IMR-90 (cell line): ENCODE data around the gene FLRT1. TPM values are rescaled to one million over a fixed set of nuclear protein-coding genes. Genes with fewer than 3 reads are reported as not detected.

Source experiments
- ATAC-seq: fragments of 200-7000 bp; cut with Tn5 transposase; 2 replicates; pipeline ENCODE4 v1.9.1; 2020; ENCODE audit warnings: low read depth, mild to moderate bottlenecking, moderate library complexity
- BruUV-seq: library from RNA; stranded (reverse); fragments of 400-500 nt; replicated peaks from 2 replicates; lab custom pipeline; 2021; lab: Mats Ljungman, UMichigan
- CTCF ChIA-PET: fragments of 300-600 bp; formaldehyde crosslinking; extraction: SDS; loops from one replicate; lab custom pipeline; 2021; ENCODE audit warnings: antibody characterized with exemption; lab: Yijun Ruan, JAX
- POLR2A ChIA-PET: fragments of 300-600 bp; sonication (Branson Sonifier 250); formaldehyde crosslinking; loops from one replicate; lab custom pipeline; 2022; ENCODE audit warnings: antibody characterized with exemption; ENCODE audit not compliant: unreplicated experiment; lab: Charles Lee
- DNase-seq: peaks from one replicate; pipeline ENCODE4 v3.0.0; 2013
- H2AFZ ChIP-seq: replicated peaks from 2 replicates; pipeline ENCODE3; 2013; ENCODE audit warnings: low read length, mild to moderate bottlenecking; ENCODE audit not compliant: poor library complexity
- H2AK5ac ChIP-seq: 2 replicates; pipeline ENCODE4 v1.6.1; 2013; ENCODE audit warnings: low read depth, low read length, inconsistent platforms
- H2AK9ac ChIP-seq: replicated peaks from 2 replicates; pipeline ENCODE3; 2013; ENCODE audit warnings: mild to moderate bottlenecking, low read depth, low read length, moderate library complexity; ENCODE audit not compliant: poor library complexity
- H2BK120ac ChIP-seq: 2 replicates; pipeline ENCODE4 v1.6.1; 2013; ENCODE audit warnings: low read depth, low read length, inconsistent platforms
- H2BK15ac ChIP-seq: 3 replicates; pipeline ENCODE4 v1.6.1; 2013; ENCODE audit warnings: low read depth, low read length, inconsistent platforms
- H2BK20ac ChIP-seq: 2 replicates; pipeline ENCODE4 v1.6.1; 2013; ENCODE audit warnings: low read depth, mild to moderate bottlenecking, inconsistent platforms, low read length, moderate library complexity
- H2BK5ac ChIP-seq: 2 replicates; pipeline ENCODE4 v1.6.1; 2013; ENCODE audit warnings: mild to moderate bottlenecking, low read depth, low read length, inconsistent platforms; ENCODE audit not compliant: poor library complexity, severe bottlenecking
- H3K14ac ChIP-seq: replicated peaks from 2 replicates; pipeline ENCODE4 v1.6.1; 2013; ENCODE audit warnings: low read depth, low read length, inconsistent platforms
- H3K18ac ChIP-seq: 2 replicates; pipeline ENCODE4 v1.6.1; 2013; ENCODE audit warnings: low read depth, low read length, control low read depth
- H3K23ac ChIP-seq: 2 replicates; pipeline ENCODE4 v1.6.1; 2013; ENCODE audit warnings: low read depth, low read length, inconsistent platforms
- H3K27ac ChIP-seq: 2 replicates; pipeline ENCODE4 v1.5.1; 2013; ENCODE audit warnings: mild to moderate bottlenecking, control low read depth, low read length; ENCODE audit not compliant: insufficient read depth
- H3K27me3 ChIP-seq: 2 replicates; pipeline ENCODE4 v1.6.1; 2013; ENCODE audit warnings: low read length; ENCODE audit not compliant: control insufficient read depth, insufficient read depth
- H3K36me3 ChIP-seq: 2 replicates; pipeline ENCODE4 v1.6.1; 2013; ENCODE audit warnings: low read length, mixed read lengths; ENCODE audit not compliant: control insufficient read depth, insufficient read depth
- H3K4ac ChIP-seq: 2 replicates; pipeline ENCODE4 v1.6.1; 2013; ENCODE audit warnings: low read depth, low read length, inconsistent platforms
- H3K4me1 ChIP-seq: 2 replicates; pipeline ENCODE4 v1.6.1; 2013; ENCODE audit warnings: low read length, mixed read lengths; ENCODE audit not compliant: control insufficient read depth, insufficient read depth
- H3K4me2 ChIP-seq: 2 replicates; pipeline ENCODE4 v1.6.1; 2013; ENCODE audit warnings: low read depth, mild to moderate bottlenecking, control low read depth, low read length, moderate library complexity
- H3K4me3 ChIP-seq: 2 replicates; pipeline ENCODE4 v1.5.1; 2013; ENCODE audit warnings: low read depth, mild to moderate bottlenecking, control low read depth, low read length, moderate library complexity; ENCODE audit not compliant: insufficient read depth
- H3K56ac ChIP-seq: 2 replicates; pipeline ENCODE4 v1.6.1; 2013; ENCODE audit warnings: low read length, inconsistent platforms; ENCODE audit not compliant: insufficient read depth; ENCODE audit errors: extremely low read depth
- H3K79me1 ChIP-seq, 2 experiments: 2 replicates each; pipeline ENCODE4 v1.6.1; 2013; ENCODE audit warnings: low read length in 2 of 2, inconsistent platforms in 1 of 2, low read depth in 1 of 2
- H3K9ac ChIP-seq: 2 replicates; pipeline ENCODE4 v1.6.1; 2013; ENCODE audit warnings: low read depth, low read length, control low read depth
- H3K9me1 ChIP-seq: 2 replicates; pipeline ENCODE4 v1.6.1; 2013; ENCODE audit warnings: low read length, inconsistent platforms; ENCODE audit not compliant: insufficient read depth
- H3K9me3 ChIP-seq: 2 replicates; pipeline ENCODE4 v1.6.1; 2013; ENCODE audit warnings: low read length; ENCODE audit not compliant: control insufficient read depth, insufficient read depth
- H4K20me1 ChIP-seq: 2 replicates; pipeline ENCODE4 v1.6.1; 2013; ENCODE audit warnings: low read length, inconsistent platforms; ENCODE audit not compliant: insufficient read depth
- H4K5ac ChIP-seq: 2 replicates; pipeline ENCODE4 v1.6.1; 2013; ENCODE audit warnings: mild to moderate bottlenecking, low read depth, low read length, control low read depth
- H4K8ac ChIP-seq, 2 experiments: 2 replicates each; pipeline ENCODE4 v1.6.1; 2013; ENCODE audit warnings: low read depth in 2 of 2, low read length in 2 of 2, control low read depth in 1 of 2, inconsistent platforms in 1 of 2
- H4K91ac ChIP-seq: 2 replicates; pipeline ENCODE4 v1.6.1; 2013; ENCODE audit warnings: low read depth, low read length, inconsistent platforms; ENCODE audit not compliant: insufficient read depth
- BHLHE40 ChIP-seq: fragments of 150-350 bp; IDR thresholded peaks from 2 replicates; pipeline ENCODE4 v1.6.1; 2016; ENCODE audit warnings: mild to moderate bottlenecking, low read depth, low read length
- CEBPB ChIP-seq: IDR thresholded peaks from 2 replicates; pipeline ENCODE4 v1.6.1; 2012; ENCODE audit warnings: low read depth, low read length, improper control_type of control experiment
- CHD1 ChIP-seq: IDR thresholded peaks from 2 replicates; pipeline ENCODE4 v1.6.1; 2012; ENCODE audit warnings: low read depth, low read length, improper control_type of control experiment
- FOS ChIP-seq: fragments of 150-350 bp; IDR thresholded peaks from 2 replicates; pipeline ENCODE4 v1.6.1; 2016; ENCODE audit warnings: low read depth, low read length
- MAFK ChIP-seq: IDR thresholded peaks from 2 replicates; pipeline ENCODE4 v1.6.1; 2012; ENCODE audit warnings: low read depth, low read length, improper control_type of control experiment
- MAZ ChIP-seq: IDR thresholded peaks from 2 replicates; pipeline ENCODE4 v1.6.1; 2012; ENCODE audit warnings: low read depth, mild to moderate bottlenecking, low read length, improper control_type of control experiment, moderate library complexity, borderline replicate concordance
- MXI1 ChIP-seq: IDR thresholded peaks from 2 replicates; pipeline ENCODE4 v1.6.1; 2012; ENCODE audit warnings: low read depth, mild to moderate bottlenecking, low read length, moderate library complexity, borderline replicate concordance
- NFE2L2 ChIP-seq: fragments of 150-350 bp; IDR thresholded peaks from 2 replicates; pipeline ENCODE4 v1.6.1; 2016; ENCODE audit warnings: low read depth, mild to moderate bottlenecking, low read length
- POLR2A ChIP-seq: IDR thresholded peaks from 2 replicates; pipeline ENCODE4 v1.6.1; 2012; ENCODE audit warnings: mild to moderate bottlenecking, low read depth, low read length
- RAD21 ChIP-seq: IDR thresholded peaks from 2 replicates; pipeline ENCODE4 v1.6.1; 2012; ENCODE audit warnings: low read length, improper control_type of control experiment
- RCOR1 ChIP-seq: IDR thresholded peaks from 2 replicates; pipeline ENCODE4 v1.6.1; 2012; ENCODE audit warnings: mild to moderate bottlenecking, low read length, improper control_type of control experiment; ENCODE audit not compliant: insufficient replicate concordance
- RFX5 ChIP-seq: IDR thresholded peaks from 2 replicates; pipeline ENCODE4 v1.8.0; 2012; ENCODE audit warnings: low read depth, mild to moderate bottlenecking, low read length, moderate library complexity
- SMC3 ChIP-seq: fragments of 150-350 bp; IDR thresholded peaks from 2 replicates; pipeline ENCODE4 v1.6.1; 2016; ENCODE audit warnings: low read depth, mild to moderate bottlenecking, antibody characterized with exemption, low read length, moderate library complexity
- WGBS, 2 experiments: methylation state at CpG; one replicate each; pipeline versions ENCODE4 v1.1.5 to v1.1.7; 2013; ENCODE audit warnings: missing lambda C conversion rate in 2 of 2; ENCODE audit not compliant: insufficient read length in 1 of 2; ENCODE audit errors: extremely low coverage in 2 of 2; 5-methylcytosine and 5-hydroxymethylcytosine counted together
- dilution Hi-C: fragments of 300-500 bp; cut with HindIII; formaldehyde crosslinking; loops from one replicate; pipeline ENCODE4 v1.14.3; 2018; ENCODE audit warnings: low sequenced_read_pairs; ENCODE audit not compliant: unreplicated experiment
- in situ Hi-C: fragments of 300-500 bp; cut with MboI; formaldehyde crosslinking; loops from 3 replicates; pipeline ENCODE4 v1.14.3; 2019; ENCODE audit warnings: low sequenced_read_pairs, inconsistent platforms, mixed read lengths
- intact Hi-C: fragments of 100-400 bp; cut with micrococcal nuclease; formaldehyde crosslinking; loops from 2 replicates; pipeline ENCODE4 v1.10.0; 2022
- polyA plus RNA-seq, 3 experiments: library from polyadenylated mRNA; depleted of rRNA; stranded (reverse); fragments of >200 nt; gene quantifications; 2 replicates each; pipeline ENCODE4 v1.2.3, GENCODE V29; 2012; ENCODE audit warnings: low replicate concordance in 1 of 3
- total RNA-seq: library from RNA; depleted of rRNA; stranded (reverse); fragments of >200 nt; gene quantifications from 2 replicates; pipeline ENCODE4 v1.2.3, GENCODE V29; 2012
- TF ChIP-seq, protein P1 (sequence below): fragments of 150-350 bp; IDR thresholded peaks from 2 replicates; pipeline ENCODE4 v1.6.1; 2016; ENCODE audit warnings: low read depth, mild to moderate bottlenecking, low read length, moderate library complexity, borderline replicate concordance
- TF ChIP-seq, protein P2 (sequence below): conservative IDR thresholded peaks from 2 replicates; pipeline ENCODE4 v1.5.1; 2012; ENCODE audit warnings: mild to moderate bottlenecking, low read depth, low read length, improper control_type of control experiment
- TF ChIP-seq, protein P3 (sequence below): fragments of 150-350 bp; IDR thresholded peaks from 2 replicates; pipeline ENCODE4 v1.6.1; 2017; ENCODE audit warnings: mild to moderate bottlenecking, antibody characterized with exemption, low read length, low read depth

FLRT1 gene
- total and polyA plus RNA-seq, 2 of the 4 experiments (the other 2 are of a cell fraction) = under 0.01 to 0.07 TPM

DNA sequence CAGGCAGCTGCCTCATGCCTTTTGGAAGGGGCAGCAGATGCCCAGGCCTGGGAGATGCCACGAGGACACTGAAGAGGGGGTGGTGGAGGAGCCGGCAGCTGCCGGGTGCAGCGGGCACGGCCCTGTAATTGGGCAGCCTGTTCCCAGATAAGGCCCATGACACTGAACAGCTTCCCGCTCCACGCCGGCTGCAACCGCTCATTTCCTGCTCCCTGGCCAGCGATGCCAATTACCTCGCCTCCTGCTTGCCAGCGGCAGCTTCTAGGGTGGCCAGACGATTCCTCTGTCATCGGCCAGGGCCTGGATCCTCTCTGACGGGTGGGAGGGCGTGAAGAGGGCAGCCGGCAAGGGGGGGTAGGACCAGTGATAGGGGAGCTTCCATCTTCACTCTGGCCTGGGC is 22.8 kb downstream of the FLRT1 start:
- H2AK5ac ChIP-seq = no peak overlapping the region
- H3K36me3 ChIP-seq = no peaks in the 10 kb centered on the region
- no peak overlapping the region for H4K8ac ChIP-seq
- no peak overlapping the region for H2BK120ac ChIP-seq
- no peak overlapping the region for H3K4me2 ChIP-seq
- H2AK9ac ChIP-seq = no peak overlapping the region
- CTCF ChIA-PET = no interaction called here
- H3K4ac ChIP-seq = no peak overlapping the region
- no peak overlapping the region for H4K5ac ChIP-seq
- H3K4me3 ChIP-seq = no peak overlapping the region
- no peak overlapping the region for H3K56ac ChIP-seq
- no peak overlapping the region for H3K23ac ChIP-seq
- H3K9ac ChIP-seq = no peak overlapping the region
- H3K79me1 ChIP-seq = no peaks in the 10 kb centered on the region
- no peaks in the 10 kb centered on the region for H3K9me3 ChIP-seq
- H3K27ac ChIP-seq = no peak overlapping the region
- no peak overlapping the region for H2BK5ac ChIP-seq
- H3K18ac ChIP-seq = no peak overlapping the region
- in situ Hi-C loops = no loop called here
- no TSS peak for BruUV-seq
- ATAC-seq (no peak), DNase-seq (no peak)
- no peak overlapping the region for H4K91ac ChIP-seq
- TF ChIP-seq CHD1 (no peak), RAD21 (no peak), FOS (no peak), NFE2L2 (no peak), SMC3 (no peak), MAZ (no peak), MAFK (no peak), CEBPB (no peak), BHLHE40 (no peak), RFX5 (no peak), RCOR1 (no peak), MXI1 (no peak), POLR2A (no peak)
- TF ChIP-seq, protein P1, sequence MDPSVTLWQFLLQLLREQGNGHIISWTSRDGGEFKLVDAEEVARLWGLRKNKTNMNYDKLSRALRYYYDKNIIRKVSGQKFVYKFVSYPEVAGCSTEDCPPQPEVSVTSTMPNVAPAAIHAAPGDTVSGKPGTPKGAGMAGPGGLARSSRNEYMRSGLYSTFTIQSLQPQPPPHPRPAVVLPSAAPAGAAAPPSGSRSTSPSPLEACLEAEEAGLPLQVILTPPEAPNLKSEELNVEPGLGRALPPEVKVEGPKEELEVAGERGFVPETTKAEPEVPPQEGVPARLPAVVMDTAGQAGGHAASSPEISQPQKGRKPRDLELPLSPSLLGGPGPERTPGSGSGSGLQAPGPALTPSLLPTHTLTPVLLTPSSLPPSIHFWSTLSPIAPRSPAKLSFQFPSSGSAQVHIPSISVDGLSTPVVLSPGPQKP = no peak
- TF ChIP-seq, protein P2, sequence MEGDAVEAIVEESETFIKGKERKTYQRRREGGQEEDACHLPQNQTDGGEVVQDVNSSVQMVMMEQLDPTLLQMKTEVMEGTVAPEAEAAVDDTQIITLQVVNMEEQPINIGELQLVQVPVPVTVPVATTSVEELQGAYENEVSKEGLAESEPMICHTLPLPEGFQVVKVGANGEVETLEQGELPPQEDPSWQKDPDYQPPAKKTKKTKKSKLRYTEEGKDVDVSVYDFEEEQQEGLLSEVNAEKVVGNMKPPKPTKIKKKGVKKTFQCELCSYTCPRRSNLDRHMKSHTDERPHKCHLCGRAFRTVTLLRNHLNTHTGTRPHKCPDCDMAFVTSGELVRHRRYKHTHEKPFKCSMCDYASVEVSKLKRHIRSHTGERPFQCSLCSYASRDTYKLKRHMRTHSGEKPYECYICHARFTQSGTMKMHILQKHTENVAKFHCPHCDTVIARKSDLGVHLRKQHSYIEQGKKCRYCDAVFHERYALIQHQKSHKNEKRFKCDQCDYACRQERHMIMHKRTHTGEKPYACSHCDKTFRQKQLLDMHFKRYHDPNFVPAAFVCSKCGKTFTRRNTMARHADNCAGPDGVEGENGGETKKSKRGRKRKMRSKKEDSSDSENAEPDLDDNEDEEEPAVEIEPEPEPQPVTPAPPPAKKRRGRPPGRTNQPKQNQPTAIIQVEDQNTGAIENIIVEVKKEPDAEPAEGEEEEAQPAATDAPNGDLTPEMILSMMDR = no peak
- TF ChIP-seq, protein P3, sequence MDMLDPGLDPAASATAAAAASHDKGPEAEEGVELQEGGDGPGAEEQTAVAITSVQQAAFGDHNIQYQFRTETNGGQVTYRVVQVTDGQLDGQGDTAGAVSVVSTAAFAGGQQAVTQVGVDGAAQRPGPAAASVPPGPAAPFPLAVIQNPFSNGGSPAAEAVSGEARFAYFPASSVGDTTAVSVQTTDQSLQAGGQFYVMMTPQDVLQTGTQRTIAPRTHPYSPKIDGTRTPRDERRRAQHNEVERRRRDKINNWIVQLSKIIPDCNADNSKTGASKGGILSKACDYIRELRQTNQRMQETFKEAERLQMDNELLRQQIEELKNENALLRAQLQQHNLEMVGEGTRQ = no peak
- H3K27me3 ChIP-seq = peaks cover 4% of the 10 kb centered on the region; the same call in 1 of the 2 replicates
- no peak overlapping the region for H2BK20ac ChIP-seq
- intact Hi-C loops = no loop called here
- H4K20me1 ChIP-seq = peaks cover 3% of the 10 kb centered on the region; the same call in 1 of the 2 replicates
- peaks cover 5% of the 10 kb centered on the region; the same call in 1 of the 2 replicates for H3K4me1 ChIP-seq
- 84% methylated on average over 11 of the region's 17 CpGs; no CpG with 5 or more reads in 1 of the 2 experiments for WGBS, 2 experiments
- no peak overlapping the region for H2AFZ ChIP-seq
- POLR2A ChIA-PET = no interaction called here
- no peak overlapping the region for H2BK15ac ChIP-seq
- H3K9me1 ChIP-seq = peaks cover 3% of the 10 kb centered on the region; the same call in 1 of the 2 replicates
- H3K14ac ChIP-seq = no peak overlapping the region
- dilution Hi-C loops = no loop called here
